Activated CD8-positive, alpha-beta T cell treated with anti-CD3 and anti-CD28 coated beads for 36 hours (primary cell): ENCODE measurements around the gene TBC1D4. TPM values are rescaled to one million over a fixed set of nuclear protein-coding genes. Genes with fewer than 3 reads are reported as not detected.
A peak's percentile ranks its signal among the peaks of the same experiment; 100 is the strongest.

Experiments
- ATAC-seq: fragments of 200-7000 bp; cut with Tn5 transposase; one replicate; pipeline ENCODE4 v1.10.0; 2021; ENCODE audit warnings: mild to moderate bottlenecking, moderate library complexity
- CTCF ChIA-PET: fragments of 350-600 bp; sonication (Branson Sonifier 250); formaldehyde crosslinking; loops from one replicate; lab custom pipeline; 2021; ENCODE audit warnings: antibody characterized with exemption; lab: Charles Lee
- POLR2A ChIA-PET: fragments of 350-600 bp; sonication (Branson Sonifier 250); formaldehyde crosslinking; loops from one replicate; lab custom pipeline; 2021; ENCODE audit warnings: antibody characterized with exemption; lab: Charles Lee
- DNase-seq: peaks from one replicate; pipeline ENCODE4 v3.0.0-alpha.2; 2020
- H3K27ac Mint-ChIP-seq: one replicate; pipeline ENCODE4 v1.8.0; 2021; ENCODE audit warnings: mild to moderate bottlenecking, mixed read lengths
- H3K27me3 Mint-ChIP-seq: one replicate; pipeline ENCODE4 v1.8.0; 2021; ENCODE audit warnings: mixed read lengths
- H3K36me3 Mint-ChIP-seq: one replicate; pipeline ENCODE4 v1.8.0; 2021; ENCODE audit warnings: low read depth, mixed read lengths
- H3K4me1 Mint-ChIP-seq: one replicate; pipeline ENCODE4 v1.8.0; 2021; ENCODE audit warnings: low read depth, mixed read lengths
- H3K4me3 Mint-ChIP-seq: one replicate; pipeline ENCODE4 v1.8.0; 2021; ENCODE audit warnings: mild to moderate bottlenecking, moderate library complexity, mixed read lengths
- H3K9me3 Mint-ChIP-seq: one replicate; pipeline ENCODE4 v1.8.0; 2021; ENCODE audit warnings: mixed read lengths
- intact Hi-C: fragments of 100-400 bp; cut with micrococcal nuclease; formaldehyde crosslinking; loops from one replicate; pipeline ENCODE4 v1.10.0; 2022
- total RNA-seq, 2 experiments: library from RNA; stranded (reverse); gene quantifications; one replicate each; pipeline ENCODE4 v1.2.3, GENCODE V29; 2021
- TF ChIP-seq, protein P1 (sequence below): fragments of 200-600 bp; IDR thresholded peaks from one replicate; pipeline ENCODE4 v1.8.0; 2022; ENCODE audit warnings: antibody characterized with exemption, mild to moderate bottlenecking

TBC1D4 gene
- total RNA-seq, 2 experiments from 2014 or later: 50.4 to 53.3 TPM

DNA sequence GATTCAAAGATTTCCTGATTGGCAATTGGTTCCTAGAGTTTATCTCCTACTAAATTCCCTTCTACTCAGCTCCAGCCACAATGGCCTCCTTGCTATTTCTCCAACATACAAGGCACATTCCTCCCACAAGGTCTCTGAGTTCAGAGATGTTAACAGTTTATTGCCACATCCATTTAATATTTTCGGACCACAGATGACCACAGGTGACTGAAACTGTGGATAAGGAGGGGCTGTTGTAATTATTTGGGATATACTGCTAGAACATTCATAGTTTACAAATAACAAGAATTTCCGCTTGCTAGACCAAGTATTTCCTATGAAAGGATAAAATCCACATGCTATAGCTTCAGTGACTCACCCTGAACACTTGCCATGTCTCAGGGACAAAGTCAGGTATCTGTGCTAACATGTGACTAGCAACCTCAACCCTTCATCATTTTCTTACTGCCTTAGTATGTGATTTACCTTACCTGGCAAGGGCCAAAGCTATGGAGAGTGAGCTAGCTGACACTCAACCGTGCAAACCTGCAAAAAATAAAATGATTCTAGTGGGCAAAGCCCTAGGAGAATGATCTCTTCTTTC lies 117.7 kb downstream of the TBC1D4 start:
- intact Hi-C loops: loop anchor here (2.0 kb wide), 1 partner anchor 37 kb away; no protein-coding TSS in a partner anchor
- ChIA-PET POLR2A (interaction anchor here (0.9 kb wide), 1 partner anchor 37 kb away, joined by 4 read pairs; no protein-coding TSS in a partner anchor), CTCF (interaction anchor here (1.2 kb wide), 1 partner anchor 8 kb away, joined by 5 read pairs; no protein-coding TSS in a partner anchor)
- Mint-ChIP-seq H3K27me3 (no peaks in the 10 kb centered on the region), H3K36me3 (no peaks in the 10 kb centered on the region), H3K4me3 (no peak overlapping the region), H3K9me3 (no peaks in the 10 kb centered on the region), H3K4me1 (peaks cover 53% of the 10 kb centered on the region), H3K27ac (peak overlapping the region; percentile 49)
- TF ChIP-seq, protein P1, sequence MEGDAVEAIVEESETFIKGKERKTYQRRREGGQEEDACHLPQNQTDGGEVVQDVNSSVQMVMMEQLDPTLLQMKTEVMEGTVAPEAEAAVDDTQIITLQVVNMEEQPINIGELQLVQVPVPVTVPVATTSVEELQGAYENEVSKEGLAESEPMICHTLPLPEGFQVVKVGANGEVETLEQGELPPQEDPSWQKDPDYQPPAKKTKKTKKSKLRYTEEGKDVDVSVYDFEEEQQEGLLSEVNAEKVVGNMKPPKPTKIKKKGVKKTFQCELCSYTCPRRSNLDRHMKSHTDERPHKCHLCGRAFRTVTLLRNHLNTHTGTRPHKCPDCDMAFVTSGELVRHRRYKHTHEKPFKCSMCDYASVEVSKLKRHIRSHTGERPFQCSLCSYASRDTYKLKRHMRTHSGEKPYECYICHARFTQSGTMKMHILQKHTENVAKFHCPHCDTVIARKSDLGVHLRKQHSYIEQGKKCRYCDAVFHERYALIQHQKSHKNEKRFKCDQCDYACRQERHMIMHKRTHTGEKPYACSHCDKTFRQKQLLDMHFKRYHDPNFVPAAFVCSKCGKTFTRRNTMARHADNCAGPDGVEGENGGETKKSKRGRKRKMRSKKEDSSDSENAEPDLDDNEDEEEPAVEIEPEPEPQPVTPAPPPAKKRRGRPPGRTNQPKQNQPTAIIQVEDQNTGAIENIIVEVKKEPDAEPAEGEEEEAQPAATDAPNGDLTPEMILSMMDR: no peak
- DNase-seq: no peak
- ATAC-seq: no peak

DNA sequence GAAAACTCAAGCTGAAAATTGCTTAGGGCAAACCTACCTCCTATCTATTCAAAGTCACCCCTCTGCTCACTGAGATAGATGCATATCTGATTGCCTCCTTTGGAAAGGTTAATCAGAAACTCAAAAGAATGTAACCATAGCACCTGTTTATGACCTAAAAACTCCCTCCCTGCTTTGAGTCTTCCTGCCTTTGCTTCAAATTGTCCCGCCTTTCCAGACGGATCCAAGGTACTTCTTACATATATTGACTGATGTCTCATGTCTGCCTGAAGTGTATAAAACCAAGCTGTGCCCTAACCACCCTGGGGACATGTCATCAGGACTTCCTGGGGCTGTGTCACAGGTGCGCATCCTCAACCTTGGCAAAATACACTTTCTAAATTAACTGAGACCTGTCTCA lies 118.6 kb downstream of the TBC1D4 start:
- TF ChIP-seq, protein P1: no peak
- H3K27ac Mint-ChIP-seq: peak overlapping the region; percentile 56
- H3K4me1 Mint-ChIP-seq: peaks cover 52% of the 10 kb centered on the region
- ChIA-PET CTCF (interaction anchor here (1.1 to 1.2 kb wide), 2 partner anchors 9 kb away, joined by 3 to 5 read pairs; no protein-coding TSS in a partner anchor), POLR2A (interaction anchor here (0.9 kb wide), 1 partner anchor 37 kb away, joined by 4 read pairs; no protein-coding TSS in a partner anchor)
- H3K4me3 Mint-ChIP-seq: no peak overlapping the region
- intact Hi-C loops: no loop called here
- no peaks in the 10 kb centered on the region for H3K9me3 Mint-ChIP-seq
- ATAC-seq (no peak), DNase-seq (peak; percentile 16)
- H3K27me3 Mint-ChIP-seq: no peaks in the 10 kb centered on the region
- no peaks in the 10 kb centered on the region for H3K36me3 Mint-ChIP-seq

DNA sequence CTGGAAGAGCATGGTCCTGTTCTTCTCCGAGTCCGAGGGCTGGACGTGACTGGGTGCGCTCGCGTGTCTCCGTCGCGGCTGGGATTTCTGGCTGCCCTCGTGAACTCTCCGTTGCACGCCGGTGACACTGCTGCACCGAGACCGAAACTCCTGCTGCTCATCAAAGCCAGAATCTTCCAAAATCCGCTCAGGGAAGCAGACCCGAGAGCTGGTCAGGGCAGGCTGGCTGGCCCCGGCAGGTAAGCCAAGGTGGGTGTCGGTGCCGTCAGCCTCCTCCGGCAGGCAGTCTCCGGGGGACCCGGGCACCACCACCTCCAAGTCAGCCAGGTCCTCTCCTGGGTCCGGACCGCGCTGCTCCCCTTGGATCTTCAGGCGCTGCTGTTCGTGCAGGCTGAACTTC lies 119.9 kb downstream of the TBC1D4 start:
- no peaks in the 10 kb centered on the region for H3K27me3 Mint-ChIP-seq
- ChIA-PET POLR2A (interaction anchor here (1.7 kb wide), 1 partner anchor 36 kb away, joined by 8 read pairs; no protein-coding TSS in a partner anchor), CTCF (interaction anchor here (1.4 to 1.9 kb wide), 2 partner anchors 9 to 10 kb away, joined by 5 read pairs; no protein-coding TSS in a partner anchor)
- intact Hi-C loops: no loop called here
- ATAC-seq (no peak), DNase-seq (no peak)
- H3K4me3 Mint-ChIP-seq: no peak overlapping the region
- H3K4me1 Mint-ChIP-seq: peaks cover 53% of the 10 kb centered on the region
- H3K9me3 Mint-ChIP-seq: no peaks in the 10 kb centered on the region
- H3K27ac Mint-ChIP-seq: no peak overlapping the region
- TF ChIP-seq, protein P1: no peak
- H3K36me3 Mint-ChIP-seq: peaks cover 1% of the 10 kb centered on the region

DNA sequence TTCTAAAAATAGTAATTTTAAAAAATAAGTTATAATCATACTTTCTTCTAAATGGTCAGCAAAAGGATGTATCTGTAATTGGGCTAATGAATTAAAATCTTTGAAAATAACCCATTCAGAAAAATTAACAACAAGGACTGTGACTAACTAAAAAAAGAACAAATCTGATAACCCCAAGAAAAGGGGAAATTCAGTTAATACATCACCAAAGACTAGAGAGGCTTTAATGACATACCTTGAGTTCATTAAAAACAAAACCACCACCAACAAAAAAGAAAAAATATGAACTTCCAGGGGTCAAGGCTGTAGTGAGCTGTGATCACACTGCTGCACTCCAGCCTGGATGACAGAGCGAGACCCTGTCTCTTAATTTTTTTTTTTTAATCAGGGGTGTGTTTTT lies 121.8 kb downstream of the TBC1D4 start:
- intact Hi-C loops: no loop called here
- no peaks in the 10 kb centered on the region for H3K9me3 Mint-ChIP-seq
- H3K27me3 Mint-ChIP-seq: no peaks in the 10 kb centered on the region
- CTCF ChIA-PET: interaction anchor here (0.8 to 1.6 kb wide), 2 partner anchors 122 to 141 kb away, joined by 3 to 4 read pairs; partner anchors contain the start of gene TBC1D4
- peaks cover 1% of the 10 kb centered on the region for H3K36me3 Mint-ChIP-seq
- TF ChIP-seq, protein P1: no peak
- no peak overlapping the region for H3K4me3 Mint-ChIP-seq
- no peak overlapping the region for H3K27ac Mint-ChIP-seq
- POLR2A ChIA-PET: interaction anchor here (1.7 kb wide), 1 partner anchor 34 kb away, joined by 8 read pairs; no protein-coding TSS in a partner anchor
- ATAC-seq (no peak), DNase-seq (no peak)
- H3K4me1 Mint-ChIP-seq: peaks cover 40% of the 10 kb centered on the region

DNA sequence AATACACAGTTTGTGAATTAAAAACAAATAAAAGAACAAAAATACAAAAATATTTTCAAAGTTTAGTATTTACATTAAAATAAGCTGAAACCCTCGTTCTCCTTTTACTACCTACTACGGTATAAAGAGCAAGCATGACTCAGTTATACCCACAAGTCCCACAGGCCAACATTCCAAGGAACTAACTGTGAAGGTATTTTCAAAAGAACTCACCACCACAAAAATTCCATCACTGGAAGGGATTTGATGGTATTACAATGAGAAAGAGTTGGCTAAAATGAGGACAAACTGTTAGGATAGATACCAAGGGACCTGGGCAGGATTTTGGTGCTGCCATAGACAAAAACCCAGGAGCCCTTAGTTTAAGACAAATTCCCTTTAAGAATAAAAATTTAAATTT lies 122.7 kb downstream of the TBC1D4 start:
- CTCF ChIA-PET: interaction anchor here (1.6 kb wide), 2 partner anchors 123 to 140 kb away, joined by 4 to 6 read pairs; partner anchors contain the start of gene TBC1D4
- intact Hi-C loops: loop anchor here (5.0 kb wide), 1 partner anchor 37 kb away; no protein-coding TSS in a partner anchor
- TF ChIP-seq, protein P1: no peak

More for the DNA sequence above, 122.7 kb downstream of the TBC1D4 start:
- DNase-seq: no peak
- H3K4me3 Mint-ChIP-seq: no peak overlapping the region
- peaks cover 34% of the 10 kb centered on the region for H3K4me1 Mint-ChIP-seq
- POLR2A ChIA-PET: interaction anchor here (2.7 kb wide), 1 partner anchor 33 kb away, joined by 12 read pairs; no protein-coding TSS in a partner anchor
- H3K36me3 Mint-ChIP-seq: peaks cover 3% of the 10 kb centered on the region
- H3K27me3 Mint-ChIP-seq: no peaks in the 10 kb centered on the region
- no peak overlapping the region for H3K27ac Mint-ChIP-seq
- no peak for ATAC-seq
- no peaks in the 10 kb centered on the region for H3K9me3 Mint-ChIP-seq
